Psoas muscle (tissue), 8 donors: Measurements from ENCODE around the gene CCDC91. TPM values are rescaled to one million over a fixed set of nuclear protein-coding genes. Genes with fewer than 3 reads are reported as not detected.

ENCODE experiments used
- ATAC-seq, 4 donors: fragments of 200-7000 bp; cut with Tn5 transposase; one replicate each; pipeline ENCODE4 v1.9.1; 2020; ENCODE audit warnings: moderate library complexity in 3 of 4, mild to moderate bottlenecking in 2 of 4
- DNase-seq, 2 donors: peaks; one replicate each; pipeline ENCODE4 v3.0.0-alpha.2; 2020
- H3K27ac ChIP-seq: fragments of 200-600 bp; one replicate; pipeline ENCODE4 v1.8.0; 2022
- H3K27me3 ChIP-seq, 3 donors: fragments of 200-600 bp in 1 of 3; one replicate each; pipeline versions ENCODE4 v1.6.1 to v1.8.0; 2013 to 2022; ENCODE audit warnings: low read length in 2 of 3, mild to moderate bottlenecking in 2 of 3, moderate library complexity in 1 of 3; ENCODE audit not compliant: insufficient read depth in 3 of 3
- H3K36me3 ChIP-seq, 2 donors: fragments of 200-600 bp in 1 of 2; one replicate each; pipeline versions ENCODE4 v1.6.1 to v1.8.0; 2013 to 2022; ENCODE audit warnings: low read depth in 1 of 2, mild to moderate bottlenecking in 1 of 2, moderate library complexity in 1 of 2; ENCODE audit not compliant: insufficient read depth in 1 of 2
- H3K4me1 ChIP-seq: fragments of 200-600 bp; one replicate; pipeline ENCODE4 v1.8.0; 2022
- H3K4me3 ChIP-seq: fragments of 200-600 bp; one replicate; pipeline ENCODE4 v1.8.0; 2022; ENCODE audit warnings: mild to moderate bottlenecking
- H3K9me3 ChIP-seq: fragments of 200-600 bp; one replicate; pipeline ENCODE4 v1.8.0; 2022
- CTCF ChIP-seq: fragments of 200-600 bp; IDR thresholded peaks from one replicate; pipeline ENCODE4 v1.8.0; 2022; ENCODE audit warnings: antibody characterized with exemption
- WGBS, 3 donors: extraction: QIAGEN DNeasy Blood & Tissue Kit; methylation state at CpG; one replicate each; pipeline versions ENCODE4 v1.1.6 to v1.1.7; 2013; 5-methylcytosine and 5-hydroxymethylcytosine counted together
- intact Hi-C, 2 donors: fragments of 100-400 bp; cut with DNase I; formaldehyde crosslinking; loops; one replicate each; pipeline versions ENCODE4 v1.11.0 to v1.14.2; 2022
- polyA plus RNA-seq, 3 donors: library from polyadenylated mRNA; stranded (reverse); fragments of 200-250 nt; gene quantifications; one replicate each; pipeline ENCODE4 v1.2.3, GENCODE V29; 2013
- total RNA-seq, 4 donors: library from RNA; stranded (reverse); fragmentation: NEBNext Ultra II Directional in 2 of 4; extraction: Animal tissue kit (Norgen Biotek cat#: 25700) in 2 of 4; gene quantifications; one replicate each; pipeline versions ENCODE4 v1.2.1 to v1.2.4, GENCODE V29; 2021 to 2023
- donor health status: healthy with polysubstance abuse.
- donor health status: DM: no; HTN: no; CAD: no; lungs with moderate emphysema.
- donor health status: Bipolar disorder and iron deficiency.
- donor health status: healthy.
- donor health status: DM: yes; HTN: yes; CAD: no.
- donor health status: DM: no; HTN: no; CAD: no.
- donor health status: DM: no; HTN: no; CAD: no.
- donor health status: DM: yes; HTN: yes; CAD: no.

The CCDC91 gene
- total and polyA plus RNA-seq, 7 donors, result 18.4 to 47.2 (median 36.2) TPM

GRCh38 chr12:28222081-28222700 is 31.9 kb downstream of the CCDC91 start:
- 92 to 98% (median 96%) methylated on average over 2 of the region's 2 CpGs for WGBS, 3 donors
- Histone ChIP-seq H3K27me3 (no peaks in the 10 kb centered on the region), H3K9me3 (peaks cover 13% of the 10 kb centered on the region), H3K4me3 (no peak overlapping the region), H3K27ac (no peak overlapping the region), H3K36me3 (no peaks in the 10 kb centered on the region), H3K4me1 (peaks cover 5% of the 10 kb centered on the region)
- no peak for TF ChIP-seq CTCF
- intact Hi-C loops, result no loop called here
- DNase-seq (no peak), ATAC-seq (no peak)

GRCh38 chr12:28223025-28223554 is 32.8 kb downstream of the CCDC91 start:
- ATAC-seq, result no peak
- H3K9me3 ChIP-seq, result peaks cover 13% of the 10 kb centered on the region
- H3K4me3 ChIP-seq, result no peak overlapping the region
- intact Hi-C loops, result no loop called here
- peaks cover 5% of the 10 kb centered on the region for H3K4me1 ChIP-seq
- DNase-seq, result no peak
- no peaks in the 10 kb centered on the region for H3K27me3 ChIP-seq
- WGBS, 3 donors, result 94 to 99% (median 94%) methylated on average over 3 of the region's 3 CpGs
- H3K36me3 ChIP-seq, result no peaks in the 10 kb centered on the region
- no peak overlapping the region for H3K27ac ChIP-seq
- no peak for TF ChIP-seq CTCF

GRCh38 chr12:28223858-28224257 is 33.6 kb downstream of the CCDC91 start:
- Histone ChIP-seq H3K27me3 (no peaks in the 10 kb centered on the region), H3K9me3 (peaks cover 10% of the 10 kb centered on the region), H3K36me3 (no peaks in the 10 kb centered on the region), H3K4me1 (peaks cover 5% of the 10 kb centered on the region), H3K27ac (no peak overlapping the region), H3K4me3 (no peak overlapping the region)
- intact Hi-C loops, result no loop called here
- no peak for ATAC-seq
- DNase-seq, result no peak
- no peak for TF ChIP-seq CTCF
- 86 to 92% (median 89%) methylated on average over 2 of the region's 2 CpGs for WGBS, 3 donors

DNA sequence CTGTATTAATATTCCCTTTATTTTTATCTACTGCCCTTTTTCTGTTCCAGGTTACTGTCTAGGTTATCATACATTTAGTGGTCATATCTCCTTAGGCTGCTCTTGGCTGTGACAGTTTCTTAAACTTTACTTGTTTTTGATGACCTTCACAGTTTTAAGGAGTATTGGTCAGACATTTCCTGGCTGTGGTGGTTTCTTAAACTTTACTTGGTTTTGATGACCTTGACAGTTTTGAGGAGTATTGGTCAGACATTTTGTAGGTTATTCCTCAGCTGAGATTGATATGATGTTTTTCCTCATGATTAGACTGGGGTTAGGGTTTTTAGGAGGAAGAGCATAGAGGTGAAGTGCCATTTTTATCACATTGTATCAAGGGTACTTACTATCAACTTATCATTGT is 36.4 kb downstream of the CCDC91 start:
- DNase-seq, result no peak
- no peaks in the 10 kb centered on the region for H3K9me3 ChIP-seq
- no peaks in the 10 kb centered on the region for H3K36me3 ChIP-seq
- ATAC-seq, result no peak
- no peak overlapping the region for H3K4me3 ChIP-seq
- H3K4me1 ChIP-seq, result peaks cover 16% of the 10 kb centered on the region
- intact Hi-C loops, result no loop called here
- H3K27me3 ChIP-seq, result no peaks in the 10 kb centered on the region
- H3K27ac ChIP-seq, result no peak overlapping the region
- no peak for TF ChIP-seq CTCF

DNA sequence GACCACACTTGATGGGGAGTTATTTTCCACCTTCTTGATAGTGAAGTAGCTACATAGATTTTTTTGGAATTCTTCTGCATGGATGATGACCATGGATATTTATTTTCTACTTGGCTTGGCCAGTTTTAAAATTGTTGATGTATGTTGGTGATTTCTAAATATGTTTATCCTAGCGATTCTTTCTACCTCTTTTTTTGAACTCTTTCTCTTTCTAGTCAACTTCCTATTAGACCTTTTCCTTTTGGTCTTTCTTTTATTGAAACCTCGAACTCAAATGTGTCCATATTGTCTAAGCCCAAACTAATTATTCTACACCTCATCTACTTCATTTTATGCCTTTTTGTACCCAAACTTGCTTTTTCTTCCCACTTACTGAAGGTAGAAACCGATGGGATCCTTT is 37.0 kb downstream of the CCDC91 start:
- DNase-seq, result no peak
- no peaks in the 10 kb centered on the region for H3K9me3 ChIP-seq
- H3K27ac ChIP-seq, result no peak overlapping the region
- no peak overlapping the region for H3K4me3 ChIP-seq
- TF ChIP-seq CTCF, result no peak
- H3K27me3 ChIP-seq, result no peaks in the 10 kb centered on the region
- WGBS, 3 donors, result 73 to 96% (median 90%) methylated on average over 3 of the region's 3 CpGs
- no peak for ATAC-seq
- H3K36me3 ChIP-seq, result no peaks in the 10 kb centered on the region
- peaks cover 21% of the 10 kb centered on the region for H3K4me1 ChIP-seq
- intact Hi-C loops, result no loop called here
